HL-60 (cell line): ENCODE results near the gene PEAK3.

Experiments used
- DNase-seq, 2 experiments: peaks; one replicate each; pipeline ENCODE4 v3.0.0-alpha.2; 2010 to 2020; ENCODE audit warnings: low read depth in 1 of 2, low spot score in 1 of 2
- H3K27ac ChIP-seq: fragments of 250-450 bp; sonication (Bioruptor Pico); replicated peaks from 2 replicates; pipeline ENCODE4 v1.5.1; 2020; ENCODE audit warnings: mild to moderate bottlenecking, moderate library complexity
- H3K27me3 ChIP-seq: fragments of 250-450 bp; sonication (Bioruptor Pico); 2 replicates; pipeline ENCODE4 v1.5.1; 2021; ENCODE audit warnings: mild to moderate bottlenecking, moderate library complexity; ENCODE audit not compliant: insufficient read depth, poor library complexity, severe bottlenecking
- H3K4me3 ChIP-seq: replicated peaks from 2 replicates; pipeline ENCODE4 v1.5.1; 2011; ENCODE audit warnings: mild to moderate bottlenecking, control low read depth, low read length; ENCODE audit not compliant: insufficient read depth
- GABPA ChIP-seq: IDR thresholded peaks from 2 replicates; pipeline ENCODE4 v1.6.1; 2012; ENCODE audit warnings: low read depth
- POLR2AphosphoS5 ChIP-seq: IDR thresholded peaks from 2 replicates; pipeline ENCODE4 v1.6.1; 2012; ENCODE audit warnings: low read depth
- REST ChIP-seq: IDR thresholded peaks from 2 replicates; pipeline ENCODE4 v1.6.1; 2012; ENCODE audit warnings: low read depth; ENCODE audit not compliant: insufficient replicate concordance
- SPI1 ChIP-seq: IDR thresholded peaks from 2 replicates; pipeline ENCODE4 v1.6.1; 2012; ENCODE audit warnings: low read depth, mild to moderate bottlenecking, borderline replicate concordance
- TF ChIP-seq, protein P1 (sequence below): IDR thresholded peaks from one replicate; pipeline ENCODE4 v1.5.1; 2011; ENCODE audit warnings: low read length, control low read depth, inconsistent platforms; ENCODE audit not compliant: insufficient read depth

Gene PEAK3

GRCh38 chr19:2227415-2228156 is 54.4 kb downstream of the PEAK3 start:
- peak; percentile 79 to 84 for DNase-seq
- TF ChIP-seq, protein P1, sequence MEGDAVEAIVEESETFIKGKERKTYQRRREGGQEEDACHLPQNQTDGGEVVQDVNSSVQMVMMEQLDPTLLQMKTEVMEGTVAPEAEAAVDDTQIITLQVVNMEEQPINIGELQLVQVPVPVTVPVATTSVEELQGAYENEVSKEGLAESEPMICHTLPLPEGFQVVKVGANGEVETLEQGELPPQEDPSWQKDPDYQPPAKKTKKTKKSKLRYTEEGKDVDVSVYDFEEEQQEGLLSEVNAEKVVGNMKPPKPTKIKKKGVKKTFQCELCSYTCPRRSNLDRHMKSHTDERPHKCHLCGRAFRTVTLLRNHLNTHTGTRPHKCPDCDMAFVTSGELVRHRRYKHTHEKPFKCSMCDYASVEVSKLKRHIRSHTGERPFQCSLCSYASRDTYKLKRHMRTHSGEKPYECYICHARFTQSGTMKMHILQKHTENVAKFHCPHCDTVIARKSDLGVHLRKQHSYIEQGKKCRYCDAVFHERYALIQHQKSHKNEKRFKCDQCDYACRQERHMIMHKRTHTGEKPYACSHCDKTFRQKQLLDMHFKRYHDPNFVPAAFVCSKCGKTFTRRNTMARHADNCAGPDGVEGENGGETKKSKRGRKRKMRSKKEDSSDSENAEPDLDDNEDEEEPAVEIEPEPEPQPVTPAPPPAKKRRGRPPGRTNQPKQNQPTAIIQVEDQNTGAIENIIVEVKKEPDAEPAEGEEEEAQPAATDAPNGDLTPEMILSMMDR, result peak; percentile 5
- TF ChIP-seq SPI1, result peak; percentile 65; the same call in 1 of the 2 replicates
- TF ChIP-seq GABPA, result no peak
- peak; percentile 35; the same call in 1 of the 2 replicates for TF ChIP-seq POLR2AphosphoS5
- no peak for TF ChIP-seq REST
- no peak overlapping the region for H3K4me3 ChIP-seq
- peak overlapping the region; percentile 69 for H3K27ac ChIP-seq
- H3K27me3 ChIP-seq, result no peaks in the 10 kb centered on the region

DNA sequence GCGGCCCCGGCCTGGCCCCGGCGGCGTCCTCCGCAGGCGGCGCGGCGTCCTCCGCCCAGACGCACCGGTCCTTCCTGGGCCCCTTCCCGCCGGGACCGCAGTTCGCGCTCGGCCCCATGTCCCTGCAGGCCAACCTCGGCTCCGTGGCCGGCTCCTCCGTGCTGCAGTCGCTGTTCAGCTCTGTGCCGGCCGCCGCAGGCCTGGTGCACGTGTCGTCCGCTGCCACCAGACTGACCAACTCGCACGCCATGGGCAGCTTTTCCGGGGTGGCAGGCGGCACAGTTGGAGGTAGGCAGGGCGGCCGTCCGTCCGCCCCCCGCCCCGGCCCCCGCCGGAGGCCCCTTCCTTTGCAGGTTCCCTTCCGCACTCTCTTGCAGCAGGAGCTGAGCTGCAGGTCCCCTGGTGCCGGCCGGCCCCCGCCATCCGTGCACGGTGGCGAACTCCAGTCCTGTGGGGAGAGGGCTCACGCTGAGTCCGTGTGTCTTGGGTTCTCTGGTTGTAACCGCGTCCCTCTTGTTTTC is 55.1 kb downstream of the PEAK3 start:
- DNase-seq, result peak in 1 of 2 experiments; percentile 52
- TF ChIP-seq SPI1 (no peak), POLR2AphosphoS5 (peak; percentile 28; the same call in 1 of the 2 replicates)
- peak overlapping the region; percentile 69 for H3K27ac ChIP-seq
- no peak overlapping the region for H3K4me3 ChIP-seq
- no peaks in the 10 kb centered on the region for H3K27me3 ChIP-seq

GRCh38 chr19:2226051-2226839 is 55.7 kb downstream of the PEAK3 start:
- no peak for DNase-seq
- H3K27me3 ChIP-seq, result no peaks in the 10 kb centered on the region
- H3K4me3 ChIP-seq, result no peak overlapping the region
- TF ChIP-seq, protein P1, result no peak
- no peak for TF ChIP-seq REST
- no peak; the same call in 1 of the 2 replicates for TF ChIP-seq POLR2AphosphoS5
- H3K27ac ChIP-seq, result peak overlapping the region; percentile 69

- no peak for TF ChIP-seq GABPA
- TF ChIP-seq POLR2AphosphoS5, result no peak
- no peak for TF ChIP-seq SPI1
- TF ChIP-seq, protein P1, result no peak
- TF ChIP-seq REST, result no peak
- no peaks in the 10 kb centered on the region for H3K27me3 ChIP-seq
- H3K4me3 ChIP-seq, result no peak overlapping the region
- DNase-seq, result no peak
- no peak overlapping the region for H3K27ac ChIP-seq
These were observed 56.4 kb downstream of the PEAK3 start for GRCh38 chr19:2225415-2226050.
